CD4-positive, alpha-beta T cell (primary cell): ENCODE results near the gene MAIP1. TPM values are rescaled to one million over a fixed set of nuclear protein-coding genes. Genes with fewer than 3 reads are reported as not detected.
A peak's percentile ranks its signal among the peaks of the same experiment; 100 is the strongest.

Experiments used
- ATAC-seq: fragments of 200-7000 bp; cut with Tn5 transposase; one replicate; pipeline ENCODE4 v1.10.0; 2022; ENCODE audit warnings: mild to moderate bottlenecking; ENCODE audit not compliant: poor library complexity
- CTCF ChIA-PET: fragments of 350-600 bp; sonication (Branson Sonifier 250); formaldehyde crosslinking; loops from one replicate; lab custom pipeline; 2021; ENCODE audit warnings: antibody characterized with exemption, inconsistent platforms; lab: Charles Lee
- POLR2A ChIA-PET: fragments of 350-600 bp; sonication (Branson Sonifier 250); formaldehyde crosslinking; loops from one replicate; lab custom pipeline; 2021; ENCODE audit warnings: antibody characterized with exemption, inconsistent platforms; lab: Charles Lee
- DNase-seq, 14 experiments: peaks; one replicate each; pipeline ENCODE4 v3.0.0-alpha.2; 2013 to 2020; ENCODE audit warnings: mixed read lengths in 2 of 14
- H3K27ac ChIP-seq, 2 donors: one replicate each; pipeline versions ENCODE4 v1.5.1 to v1.7.0; 2013; ENCODE audit warnings: low read length in 2 of 2, low read depth in 1 of 2, mild to moderate bottlenecking in 1 of 2
- H3K27me3 ChIP-seq, 2 experiments: 1 replicate in 1 of 2; 2 replicates in 1 of 2; pipeline versions ENCODE4 v1.6.1 to v1.7.0; 2013; ENCODE audit warnings: low read length in 2 of 2, control low read depth in 1 of 2, mild to moderate bottlenecking in 1 of 2, moderate library complexity in 1 of 2; ENCODE audit not compliant: insufficient read depth in 2 of 2, control insufficient read depth in 1 of 2
- H3K36me3 ChIP-seq: one replicate; pipeline ENCODE4 v1.6.1; 2013; ENCODE audit warnings: low read length, control low read depth; ENCODE audit not compliant: insufficient read depth
- H3K4me1 ChIP-seq: one replicate; pipeline ENCODE4 v1.6.1; 2013; ENCODE audit warnings: low read length, control low read depth; ENCODE audit not compliant: insufficient read depth
- H3K4me3 ChIP-seq: one replicate; pipeline ENCODE4 v1.5.1; 2013; ENCODE audit warnings: mild to moderate bottlenecking, low read length, moderate library complexity
- H3K9me3 ChIP-seq, 2 experiments: 1 replicate in 1 of 2; 2 replicates in 1 of 2; pipeline versions ENCODE4 v1.6.1 to v1.7.0; 2013; ENCODE audit warnings: low read length in 2 of 2, mild to moderate bottlenecking in 2 of 2, control low read depth in 1 of 2, moderate library complexity in 1 of 2; ENCODE audit not compliant: control insufficient read depth in 1 of 2, insufficient read depth in 1 of 2
- H3K27ac Mint-ChIP-seq: one replicate; pipeline ENCODE4 v1.8.0; 2020; ENCODE audit warnings: mixed read lengths
- H3K27me3 Mint-ChIP-seq: one replicate; pipeline ENCODE4 v1.8.0; 2021; ENCODE audit warnings: mixed read lengths
- H3K36me3 Mint-ChIP-seq: one replicate; pipeline ENCODE4 v1.8.0; 2021; ENCODE audit warnings: low read depth, mixed read lengths
- H3K4me1 Mint-ChIP-seq: one replicate; pipeline ENCODE4 v1.8.0; 2021; ENCODE audit warnings: low read depth, mixed read lengths
- H3K4me3 Mint-ChIP-seq: one replicate; pipeline ENCODE4 v1.8.0; 2020; ENCODE audit warnings: mild to moderate bottlenecking, mixed read lengths
- H3K9me3 Mint-ChIP-seq: one replicate; pipeline ENCODE4 v1.8.0; 2020; ENCODE audit warnings: mixed read lengths
- intact Hi-C, 2 experiments: fragments of 100-400 bp; cut with DNase I in 1 of 2; cut with micrococcal nuclease in 1 of 2; formaldehyde crosslinking; loops; one replicate each; pipeline versions ENCODE4 v1.15.1 to v1.9.0; 2023 to 2025; cut with DNase I, micrococcal nuclease
- total RNA-seq, 174 experiments: library from RNA in 2 of 174; stranded (reverse) in 2 of 174; gene quantifications; one replicate each; pipeline ENCODE4 v1.2.3 and lab custom pipeline; 2021 to 2026
- TF ChIP-seq, protein P1 (sequence below): fragments of 200-600 bp; IDR thresholded peaks from one replicate; pipeline ENCODE4 v1.8.0; 2022; ENCODE audit warnings: antibody characterized with exemption, mild to moderate bottlenecking

Gene MAIP1
- total RNA-seq, 2 experiments from 2014 or later, result 34.6 to 35.8 TPM

DNA sequence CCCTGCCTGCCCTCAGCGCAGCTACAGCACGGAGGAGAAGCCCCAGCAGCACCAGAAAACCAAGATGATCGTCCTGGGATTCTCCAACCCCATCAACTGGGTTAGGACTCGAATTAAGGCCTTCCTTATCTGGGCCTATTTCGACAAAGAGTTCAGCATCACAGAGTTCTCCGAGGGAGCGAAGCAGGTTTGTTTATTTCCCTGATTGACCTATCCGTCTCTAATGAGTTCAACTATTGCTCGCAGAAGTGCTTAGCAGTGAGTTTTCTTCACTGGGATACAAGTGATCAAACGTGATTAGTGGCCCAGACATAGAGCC lies 639 bp downstream of the MAIP1 start:
- Histone ChIP-seq H3K4me3 (peak overlapping the region; percentile 83), H3K9me3 (no peaks in the 10 kb centered on the region), H3K27ac (peak overlapping the region; percentile 68 to 83), H3K27me3 (no peaks in the 10 kb centered on the region), H3K36me3 (peaks cover 29% of the 10 kb centered on the region), H3K4me1 (peaks cover 30% of the 10 kb centered on the region)
- Mint-ChIP-seq H3K4me1 (peaks cover 69% of the 10 kb centered on the region), H3K36me3 (peaks cover 51% of the 10 kb centered on the region), H3K27me3 (no peaks in the 10 kb centered on the region), H3K4me3 (peak overlapping the region; percentile 96), H3K9me3 (no peaks in the 10 kb centered on the region), H3K27ac (peak overlapping the region; percentile 91)
- ATAC-seq (no peak), DNase-seq (no peak)
- intact Hi-C loops, result loop anchor here in 1 of 2 experiments (5.0 to 10.0 kb wide), 2 partner anchors 856 to 1819 kb away; partner anchors contain the start of gene BZW1
- TF ChIP-seq, protein P1, sequence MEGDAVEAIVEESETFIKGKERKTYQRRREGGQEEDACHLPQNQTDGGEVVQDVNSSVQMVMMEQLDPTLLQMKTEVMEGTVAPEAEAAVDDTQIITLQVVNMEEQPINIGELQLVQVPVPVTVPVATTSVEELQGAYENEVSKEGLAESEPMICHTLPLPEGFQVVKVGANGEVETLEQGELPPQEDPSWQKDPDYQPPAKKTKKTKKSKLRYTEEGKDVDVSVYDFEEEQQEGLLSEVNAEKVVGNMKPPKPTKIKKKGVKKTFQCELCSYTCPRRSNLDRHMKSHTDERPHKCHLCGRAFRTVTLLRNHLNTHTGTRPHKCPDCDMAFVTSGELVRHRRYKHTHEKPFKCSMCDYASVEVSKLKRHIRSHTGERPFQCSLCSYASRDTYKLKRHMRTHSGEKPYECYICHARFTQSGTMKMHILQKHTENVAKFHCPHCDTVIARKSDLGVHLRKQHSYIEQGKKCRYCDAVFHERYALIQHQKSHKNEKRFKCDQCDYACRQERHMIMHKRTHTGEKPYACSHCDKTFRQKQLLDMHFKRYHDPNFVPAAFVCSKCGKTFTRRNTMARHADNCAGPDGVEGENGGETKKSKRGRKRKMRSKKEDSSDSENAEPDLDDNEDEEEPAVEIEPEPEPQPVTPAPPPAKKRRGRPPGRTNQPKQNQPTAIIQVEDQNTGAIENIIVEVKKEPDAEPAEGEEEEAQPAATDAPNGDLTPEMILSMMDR, result no peak
- CTCF ChIA-PET, result interaction anchor here (1.0 kb wide), 1 partner anchor 16 kb away, joined by 4 read pairs; no protein-coding TSS in a partner anchor
- POLR2A ChIA-PET, result no interaction called here

DNA sequence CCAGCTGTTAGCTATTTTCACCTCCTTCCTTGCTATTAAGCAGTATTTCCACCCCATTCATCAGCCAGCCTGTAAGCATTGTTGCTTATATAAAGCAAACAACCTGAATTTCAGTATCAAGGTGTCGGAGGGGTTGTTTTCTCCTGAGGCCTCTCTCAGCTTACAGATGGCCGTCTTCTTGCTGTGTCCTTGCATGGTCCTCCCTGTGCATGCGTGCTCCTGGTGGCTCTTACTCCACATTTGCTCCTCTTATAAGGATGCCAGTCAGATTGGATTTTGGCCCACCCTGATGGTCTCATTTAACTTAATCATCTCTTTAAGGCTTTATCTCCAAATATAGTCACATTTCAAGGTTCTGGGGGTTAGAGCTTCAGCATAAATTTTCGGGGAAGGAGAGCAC lies 2.6 kb downstream of the MAIP1 start:
- Mint-ChIP-seq H3K9me3 (no peaks in the 10 kb centered on the region), H3K4me3 (peak overlapping the region; percentile 81), H3K27me3 (no peaks in the 10 kb centered on the region), H3K4me1 (peaks cover 58% of the 10 kb centered on the region), H3K36me3 (peaks cover 69% of the 10 kb centered on the region), H3K27ac (no peak overlapping the region)
- Histone ChIP-seq H3K27ac (no peak overlapping the region), H3K9me3 (no peaks in the 10 kb centered on the region), H3K4me1 (peaks cover 27% of the 10 kb centered on the region), H3K27me3 (no peaks in the 10 kb centered on the region), H3K36me3 (peaks cover 45% of the 10 kb centered on the region), H3K4me3 (no peak overlapping the region)
- CTCF ChIA-PET, result no interaction called here
- DNase-seq (no peak), ATAC-seq (no peak)
- intact Hi-C loops, result loop anchor here in 1 of 2 experiments (5.0 to 10.0 kb wide), 2 partner anchors 854 to 1817 kb away; partner anchors contain the start of gene BZW1
- POLR2A ChIA-PET, result interaction anchor here (1.3 kb wide), 1 partner anchor 13 kb away, joined by 3 read pairs; no protein-coding TSS in a partner anchor
- TF ChIP-seq, protein P1, result no peak

GRCh38 chr2:199962203-199962602 lies 6.8 kb downstream of the MAIP1 start:
- Mint-ChIP-seq H3K4me1 (peaks cover 21% of the 10 kb centered on the region), H3K4me3 (no peak overlapping the region), H3K36me3 (peaks cover 80% of the 10 kb centered on the region), H3K27ac (no peak overlapping the region), H3K9me3 (no peaks in the 10 kb centered on the region), H3K27me3 (no peaks in the 10 kb centered on the region)
- TF ChIP-seq, protein P1, result no peak
- DNase-seq, result no peak
- H3K4me1 ChIP-seq, result peaks cover under 1% of the 10 kb centered on the region
- H3K9me3 ChIP-seq, result no peaks in the 10 kb centered on the region
- H3K4me3 ChIP-seq, result no peak overlapping the region
- ATAC-seq, result no peak
- no peak overlapping the region for H3K27ac ChIP-seq
- intact Hi-C loops, result no loop called here
- ChIA-PET POLR2A (no interaction called here), CTCF (no interaction called here)
- H3K27me3 ChIP-seq, result no peaks in the 10 kb centered on the region
- H3K36me3 ChIP-seq, result peaks cover 76% of the 10 kb centered on the region
